Smooth muscle cell (in vitro differentiated cells): Measurements from ENCODE around the gene TDRKH. TPM values are rescaled to one million over a fixed set of nuclear protein-coding genes. Genes with fewer than 3 reads are reported as not detected.

ENCODE experiments used
- DNase-seq: peaks from one replicate; lab custom pipeline; 2025; ENCODE audit not compliant: unreplicated experiment; lab: John Stamatoyannopoulos, UW
- H2AFZ ChIP-seq: fragments of 200-600 bp; sonication (generic); 2 replicates; pipeline ENCODE4 v1.6.0; 2016; ENCODE audit warnings: antibody characterized with exemption, low read depth, mild to moderate bottlenecking
- H3F3A ChIP-seq: fragments of 200-600 bp; sonication (generic); 2 replicates; pipeline ENCODE4 v1.6.0; 2017; ENCODE audit warnings: antibody characterized with exemption, low read depth
- H3K27ac ChIP-seq: fragments of 200-600 bp; sonication (generic); 2 replicates; pipeline ENCODE4 v1.5.1; 2016; ENCODE audit warnings: low read depth, mild to moderate bottlenecking
- H3K27me3 ChIP-seq: fragments of 200-600 bp; sonication (generic); 2 replicates; pipeline ENCODE4 v1.6.1; 2016; ENCODE audit warnings: low read depth, mild to moderate bottlenecking
- H3K36me3 ChIP-seq: fragments of 200-600 bp; sonication (generic); 2 replicates; pipeline ENCODE4 v1.5.1; 2016; ENCODE audit warnings: low read depth
- H3K4me1 ChIP-seq: fragments of 200-600 bp; sonication (generic); 2 replicates; pipeline ENCODE4 v1.5.1; 2016; ENCODE audit warnings: low read depth
- H3K4me2 ChIP-seq: fragments of 200-600 bp; sonication (generic); 2 replicates; pipeline ENCODE4 v1.6.0; 2016; ENCODE audit warnings: mild to moderate bottlenecking
- H3K4me3 ChIP-seq: fragments of 200-600 bp; sonication (generic); 2 replicates; pipeline ENCODE4 v1.5.1; 2016; ENCODE audit warnings: mild to moderate bottlenecking
- H3K79me2 ChIP-seq: fragments of 200-600 bp; sonication (generic); 2 replicates; pipeline ENCODE4 v1.6.0; 2016; ENCODE audit warnings: low read depth, mild to moderate bottlenecking
- H3K9ac ChIP-seq: fragments of 200-600 bp; sonication (generic); 2 replicates; pipeline ENCODE4 v1.6.0; 2016; ENCODE audit warnings: low read depth
- H3K9me3 ChIP-seq: fragments of 200-600 bp; sonication (generic); replicated peaks from 2 replicates; pipeline ENCODE4 v1.5.1; 2016; ENCODE audit warnings: low read depth
- H4K20me1 ChIP-seq: fragments of 200-600 bp; sonication (generic); 2 replicates; pipeline ENCODE4 v1.6.0; 2016; ENCODE audit warnings: low read depth
- CTCF ChIP-seq: fragments of 200-600 bp; sonication (generic); IDR thresholded peaks from 2 replicates; pipeline ENCODE4 v1.5.1; 2017; ENCODE audit warnings: borderline replicate concordance, mild to moderate bottlenecking, antibody characterized with exemption; ENCODE audit not compliant: insufficient read depth, poor library complexity, severe bottlenecking
- WGBS: methylation state at CpG from one replicate; pipeline ENCODE4 v1.1.7; 2016; ENCODE audit warnings: low lambda C conversion rate; 5-methylcytosine and 5-hydroxymethylcytosine counted together
- polyA plus RNA-seq: library from polyadenylated mRNA; unstranded; fragments of >200 nt; fragmentation: Nextera tagmentation; extraction: Ambion mirVana; gene quantifications from 2 replicates; pipeline ENCODE4 v1.2.1, GENCODE V29; 2016
- total RNA-seq: library from RNA; depleted of rRNA; stranded (reverse); fragments of >200 nt; gene quantifications from 2 replicates; pipeline ENCODE4 v1.2.3, GENCODE V29; 2014

The TDRKH gene
- total and polyA plus RNA-seq, 2 experiments from 2014 or later: 4.7 to 8.5 TPM

DNA sequence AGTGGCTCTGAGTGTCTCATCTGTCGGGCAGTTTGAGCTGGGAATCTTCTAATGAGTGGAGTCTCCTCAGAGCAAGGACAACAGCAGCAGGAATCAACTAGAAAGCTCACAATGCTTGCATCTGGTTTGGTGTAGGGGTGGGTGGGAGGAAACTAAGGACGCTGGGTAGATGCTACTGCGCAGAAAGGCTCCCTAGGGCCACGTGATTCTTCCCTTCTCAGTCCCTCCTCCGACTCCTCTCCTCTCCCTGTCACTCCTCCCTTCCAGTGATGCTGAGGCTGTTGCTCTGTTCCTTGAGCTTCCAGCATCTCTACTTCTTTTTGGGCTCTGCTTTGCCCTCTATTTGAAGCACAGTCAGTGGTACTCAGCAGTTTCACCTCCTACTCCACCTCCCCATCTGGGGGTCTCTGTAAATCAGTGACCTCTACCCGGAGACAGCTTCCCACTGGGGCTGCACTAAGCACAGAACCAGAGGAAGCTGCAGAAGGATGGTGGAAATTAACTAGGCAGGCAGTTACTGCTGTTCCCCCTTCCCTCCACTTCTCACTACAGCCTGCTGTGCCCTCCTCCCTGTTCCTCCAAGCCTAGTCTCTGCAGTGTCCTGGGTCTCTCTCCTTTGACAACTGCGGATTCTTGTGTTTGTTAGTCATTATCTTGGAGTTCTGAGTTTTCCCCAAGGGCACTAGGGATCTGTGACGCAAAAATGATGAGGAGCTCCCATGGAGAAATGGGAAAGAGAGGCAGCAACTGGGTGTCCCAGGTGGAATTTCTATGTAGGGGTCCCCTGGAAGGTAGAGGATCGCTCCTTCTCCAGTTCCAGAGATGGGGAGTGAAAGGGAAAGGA lies 9.1 kb upstream of the TDRKH start:
- Histone ChIP-seq H3K27ac (no peak overlapping the region), H3K79me2 (no peaks in the 10 kb centered on the region), H3K4me2 (no peak overlapping the region), H3K9ac (no peak overlapping the region), H3K4me3 (no peak overlapping the region), H3F3A (no peaks in the 10 kb centered on the region), H3K27me3 (peaks cover 6% of the 10 kb centered on the region), H2AFZ (no peak overlapping the region), H3K36me3 (no peaks in the 10 kb centered on the region), H3K9me3 (no peaks in the 10 kb centered on the region), H4K20me1 (no peaks in the 10 kb centered on the region), H3K4me1 (no peaks in the 10 kb centered on the region)
- DNase-seq: no peak
- TF ChIP-seq CTCF: no peak
- 52% methylated on average over 9 of the region's 9 CpGs for WGBS

DNA sequence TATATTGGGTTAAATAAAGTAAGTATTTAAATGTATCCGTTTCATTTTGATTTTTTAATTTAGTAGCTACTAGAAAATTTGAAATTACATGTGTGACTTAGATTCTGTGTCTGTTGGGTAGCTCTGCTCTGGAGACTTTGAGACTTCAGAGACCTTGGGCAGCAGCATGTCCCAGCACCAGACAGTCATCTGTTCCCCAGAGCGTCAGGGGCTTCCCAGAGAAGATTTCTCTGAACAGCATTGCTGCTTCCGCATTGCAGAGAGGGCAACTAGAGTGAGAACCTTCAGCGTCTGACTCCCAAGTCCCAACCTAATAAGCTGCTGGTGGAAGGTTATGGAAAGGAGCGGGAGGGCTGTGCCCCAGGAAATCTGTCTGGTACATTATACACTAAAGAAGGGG lies 8.3 kb upstream of the TDRKH start:
- no peak overlapping the region for H3K27ac ChIP-seq
- H3K9ac ChIP-seq: no peak overlapping the region
- no peak overlapping the region for H3K4me2 ChIP-seq
- H2AFZ ChIP-seq: no peak overlapping the region
- no peaks in the 10 kb centered on the region for H3K9me3 ChIP-seq
- no peak for TF ChIP-seq CTCF
- H3F3A ChIP-seq: no peaks in the 10 kb centered on the region
- no peak for DNase-seq
- WGBS: 92% methylated on average over 5 of the region's 5 CpGs
- H3K79me2 ChIP-seq: no peaks in the 10 kb centered on the region
- no peaks in the 10 kb centered on the region for H4K20me1 ChIP-seq
- H3K4me1 ChIP-seq: no peaks in the 10 kb centered on the region
- H3K4me3 ChIP-seq: no peak overlapping the region
- no peaks in the 10 kb centered on the region for H3K27me3 ChIP-seq
- H3K36me3 ChIP-seq: no peaks in the 10 kb centered on the region

DNA sequence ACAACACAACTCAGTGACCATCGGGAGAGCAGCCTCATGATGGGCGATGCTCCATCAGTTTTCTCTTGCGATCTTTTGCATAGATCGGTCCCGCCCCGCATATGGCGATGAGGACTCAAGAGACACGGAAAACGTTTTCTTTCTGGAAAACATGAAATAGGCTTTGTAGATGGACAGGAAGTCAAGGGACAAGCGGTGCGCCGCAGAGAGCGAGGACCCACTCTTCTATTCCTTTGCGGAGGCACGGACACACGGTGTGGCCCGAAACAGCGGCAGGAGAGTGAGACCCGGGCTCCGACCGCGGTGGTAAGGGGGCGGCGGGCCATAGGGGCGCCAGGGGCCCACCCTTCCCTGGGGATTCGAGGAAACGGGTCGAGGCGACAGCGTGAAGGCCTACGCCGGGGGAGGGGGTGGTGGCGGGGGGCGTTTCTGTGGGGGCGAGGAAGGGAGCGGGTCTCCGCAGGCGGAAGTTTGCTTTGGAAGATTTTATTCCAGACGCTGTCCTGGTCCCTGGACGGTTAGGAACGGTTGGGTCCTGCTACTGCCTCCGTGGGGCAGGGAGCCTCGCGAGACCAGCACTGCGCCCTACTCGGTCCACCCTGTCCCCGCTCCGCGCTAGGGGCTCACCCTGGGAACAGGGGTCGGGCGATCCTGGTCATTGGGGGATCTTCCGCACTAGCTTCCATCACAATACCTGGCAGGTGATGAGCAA lies 796 bp upstream of the TDRKH start:
- 2% methylated on average over 39 of the region's 52 CpGs for WGBS
- no peaks in the 10 kb centered on the region for H3K9me3 ChIP-seq
- peak overlapping the region; percentile 24 for H3K9ac ChIP-seq
- peak overlapping the region; percentile 73 for H3K4me3 ChIP-seq
- no peak for DNase-seq
- H3K4me2 ChIP-seq: peak overlapping the region; percentile 97
- H3F3A ChIP-seq: no peaks in the 10 kb centered on the region
- TF ChIP-seq CTCF: no peak
- H3K36me3 ChIP-seq: no peaks in the 10 kb centered on the region
- H3K27me3 ChIP-seq: no peaks in the 10 kb centered on the region
- peak overlapping the region; percentile 97 for H2AFZ ChIP-seq
- no peaks in the 10 kb centered on the region for H3K79me2 ChIP-seq
- H3K27ac ChIP-seq: no peak overlapping the region
- H3K4me1 ChIP-seq: peaks cover 12% of the 10 kb centered on the region
- no peaks in the 10 kb centered on the region for H4K20me1 ChIP-seq
